GM12878 (cell line): ENCODE data around the gene CHAF1A. TPM values are rescaled to one million over a fixed set of nuclear protein-coding genes. Genes with fewer than 3 reads are reported as not detected.

Experiments used
- ATAC-seq: fragments of 200-7000 bp; cut with Tn5 transposase; 3 replicates; pipeline ENCODE4 v1.9.1; 2020; ENCODE audit warnings: mild to moderate bottlenecking, moderate library complexity
- BruUV-seq: library from RNA; stranded (reverse); fragments of 400-500 nt; replicated peaks from 2 replicates; lab custom pipeline; 2021; lab: Mats Ljungman, UMichigan
- CTCF ChIA-PET: fragments of 300-600 bp; sonication (Branson Sonifier 250); formaldehyde crosslinking; extraction: SDS; loops from one replicate; lab custom pipeline; 2021; ENCODE audit warnings: inconsistent platforms; lab: Yijun Ruan, JAX
- POLR2A ChIA-PET: fragments of 350-600 bp; formaldehyde crosslinking; extraction: SDS; loops from one replicate; lab custom pipeline; 2021; ENCODE audit warnings: inconsistent platforms; lab: Charles Lee
- RAD21 ChIA-PET: fragments of 300-600 bp; sonication (Branson Sonifier 250); formaldehyde crosslinking; loops from one replicate; lab custom pipeline; 2023; ENCODE audit warnings: antibody characterized with exemption; ENCODE audit not compliant: unreplicated experiment; lab: Charles Lee
- SMC1A ChIA-PET: fragments of 300-600 bp; sonication (Branson Sonifier 250); formaldehyde crosslinking; loops from one replicate; lab custom pipeline; 2023; ENCODE audit not compliant: unreplicated experiment, uncharacterized antibody; lab: Charles Lee
- DNase-seq: peaks from one replicate; pipeline ENCODE4 v3.0.0-alpha.2; 2011; ENCODE audit warnings: low read depth, low spot score
- FAIRE-seq: peaks from 3 replicates; lab custom pipeline; 2011; peaks lifted over from hg19 to GRCh38; lab: Jason Lieb, UNC
- H2AFZ ChIP-seq: 2 replicates; pipeline ENCODE4 v1.6.0; 2011; ENCODE audit warnings: low read depth, low read length, control low read depth; ENCODE audit not compliant: control insufficient read depth
- H3K27ac ChIP-seq: 2 replicates; pipeline ENCODE4 v1.5.1; 2011; ENCODE audit warnings: control low read depth; ENCODE audit not compliant: control insufficient read depth, insufficient read depth
- H3K27me3 ChIP-seq, 2 experiments: replicated peaks in 1 of 2; 2 replicates each; pipeline versions ENCODE4 v1.6.0 to v1.6.1; 2011; ENCODE audit warnings: low read length in 1 of 2; ENCODE audit not compliant: control insufficient read depth in 2 of 2, insufficient read depth in 2 of 2
- H3K36me3 ChIP-seq, 2 experiments: 2 replicates each; pipeline ENCODE4 v1.5.1; 2011; ENCODE audit warnings: low read length in 1 of 2; ENCODE audit not compliant: control insufficient read depth in 2 of 2, insufficient read depth in 2 of 2
- H3K4me1 ChIP-seq: 2 replicates; pipeline ENCODE4 v1.6.1; 2011; ENCODE audit warnings: mild to moderate bottlenecking, low read length, moderate library complexity, mixed read lengths; ENCODE audit not compliant: control insufficient read depth, insufficient read depth
- H3K4me2 ChIP-seq: 2 replicates; pipeline ENCODE4 v1.6.0; 2011; ENCODE audit warnings: control low read depth; ENCODE audit not compliant: control insufficient read depth, insufficient read depth
- H3K4me3 ChIP-seq: fragments of 200-600 bp; sonication (generic); 2 replicates; pipeline ENCODE4 v1.5.1; 2016
- H3K79me2 ChIP-seq: 2 replicates; pipeline ENCODE4 v1.6.0; 2011; ENCODE audit warnings: low read length; ENCODE audit not compliant: control insufficient read depth, insufficient read depth
- H3K9ac ChIP-seq: 2 replicates; pipeline ENCODE4 v1.8.0; 2011; ENCODE audit warnings: low read length, control low read depth, mixed read lengths; ENCODE audit not compliant: control insufficient read depth, insufficient read depth
- H3K9me3 ChIP-seq: replicated peaks from 3 replicates; pipeline ENCODE4 v1.5.1; 2011; ENCODE audit warnings: mild to moderate bottlenecking, low read length; ENCODE audit not compliant: control insufficient read depth, insufficient read depth
- H4K20me1 ChIP-seq: 2 replicates; pipeline ENCODE4 v1.6.0; 2011; ENCODE audit not compliant: control insufficient read depth, insufficient read depth
- ASH2L ChIP-seq: fragments of 300-600, 200-600 bp; sonication (generic); IDR thresholded peaks from 2 replicates; pipeline ENCODE4 v1.6.1; 2017; ENCODE audit warnings: low read depth, mild to moderate bottlenecking, borderline replicate concordance
- ATF3 ChIP-seq: IDR thresholded peaks from 2 replicates; pipeline ENCODE4 v1.6.1; 2011; ENCODE audit warnings: low read depth, mild to moderate bottlenecking, low read length, moderate library complexity, borderline replicate concordance; ENCODE audit errors: extremely low read depth
- ESRRA ChIP-seq: IDR thresholded peaks from 2 replicates; pipeline ENCODE4 v1.6.1; 2012; ENCODE audit warnings: mild to moderate bottlenecking, low read length, improper control_type of control experiment
- HDAC6 ChIP-seq: fragments of 200-600 bp; sonication (generic); IDR thresholded peaks from one replicate; pipeline ENCODE4 v1.8.0; 2017; ENCODE audit warnings: antibody characterized with exemption; ENCODE audit not compliant: unreplicated experiment
- IRF4 ChIP-seq: IDR thresholded peaks from 2 replicates; pipeline ENCODE4 v1.6.1; 2011; ENCODE audit warnings: low read depth, low read length
- NFYB ChIP-seq: IDR thresholded peaks from 2 replicates; pipeline ENCODE4 v1.6.1; 2011; ENCODE audit warnings: low read depth, mild to moderate bottlenecking, low read length, improper control_type of control experiment, moderate library complexity; ENCODE audit not compliant: insufficient read depth
- PKNOX1 ChIP-seq: fragments of 450-650 bp; IDR thresholded peaks from 2 replicates; pipeline ENCODE4 v1.6.1; 2016; ENCODE audit warnings: mild to moderate bottlenecking
- POLR2A ChIP-seq: IDR thresholded peaks from 2 replicates; pipeline ENCODE4 v1.6.1; 2011; ENCODE audit warnings: low read depth, mild to moderate bottlenecking, low read length
- RUNX3 ChIP-seq: IDR thresholded peaks from 2 replicates; pipeline ENCODE4 v1.6.1; 2012; ENCODE audit warnings: low read length, inconsistent platforms
- SIN3A ChIP-seq: IDR thresholded peaks from 2 replicates; pipeline ENCODE4 v1.6.1; 2012; ENCODE audit warnings: low read depth, low read length, improper control_type of control experiment
- SMAD1 ChIP-seq: fragments of 450-650 bp; IDR thresholded peaks from 2 replicates; pipeline ENCODE4 v1.6.1; 2018; ENCODE audit warnings: mild to moderate bottlenecking, low read depth; ENCODE audit not compliant: partially characterized antibody
- SMAD5 ChIP-seq: IDR thresholded peaks from 2 replicates; pipeline ENCODE4 v1.6.1; 2016; ENCODE audit warnings: antibody characterized with exemption, low read depth
- ZNF384 ChIP-seq: IDR thresholded peaks from 2 replicates; pipeline ENCODE4 v1.6.1; 2012; ENCODE audit warnings: low read depth, mild to moderate bottlenecking, low read length, improper control_type of control experiment, borderline replicate concordance
- WGBS: methylation state at CpG from one replicate; pipeline ENCODE4 v1.1.6; 2016; ENCODE audit warnings: low lambda C conversion rate; ENCODE audit not compliant: insufficient replicate concordance, insufficient coverage; ENCODE audit errors: missing lambda C conversion rate; 5-methylcytosine and 5-hydroxymethylcytosine counted together
- in situ Hi-C: fragments of 300-500 bp; cut with MboI; formaldehyde crosslinking; loops from 9 replicates; pipeline ENCODE4 v1.14.3; 2018; ENCODE audit warnings: mixed read lengths
- intact Hi-C: fragments of 100-400 bp; cut with micrococcal nuclease; formaldehyde crosslinking; loops from one replicate; pipeline ENCODE4 v1.14.2; 2022; ENCODE audit not compliant: unreplicated experiment
- polyA plus RNA-seq, 11 experiments: library from polyadenylated mRNA; depleted of rRNA in 4 of 11; unstranded in 6 of 11; stranded (reverse) in 5 of 11; fragments of >200 nt; fragmentation: Nextera tagmentation in 4 of 11; fragmentation: Illumina TruSeq in 1 of 11; extraction: Ambion mirVana in 4 of 11; extraction: Trizol in 1 of 11; gene quantifications; 1 replicate in 1 of 11; 2 replicates in 10 of 11; pipeline versions ENCODE4 v1.2.1 to v1.2.3, GENCODE V29; 2011 to 2016; ENCODE audit warnings: inconsistent platforms in 2 of 11, missing spikeins in 2 of 11, low read depth in 1 of 11
- total RNA-seq, 4 experiments: library from RNA; depleted of rRNA in 3 of 4; stranded (reverse); fragments of >200 nt in 3 of 4; fragmentation: Illumina TruSeq in 1 of 4; extraction: Trizol in 1 of 4; gene quantifications; 2 replicates each; pipeline versions ENCODE4 v1.2.1 to v1.2.3, GENCODE V29; 2013 to 2021

Gene CHAF1A
- total and polyA plus RNA-seq, 10 of the 15 experiments (the other 5 are each of a cell fraction or from before 2014, with no cell fraction given), result 1.3 to 69.1 (median 34.2) TPM

- TF ChIP-seq ASH2L (no peak), NFYB (no peak), HDAC6 (no peak), RUNX3 (peak; percentile 15; the same call in 1 of the 2 replicates)
Measured at GRCh38 chr19:4430760-4431159, 28.3 kb downstream of the CHAF1A start (continued).

- H3K9me3 ChIP-seq, result no peaks in the 10 kb centered on the region
- WGBS, result 46% methylated on average over 9 of the region's 9 CpGs
- no peaks in the 10 kb centered on the region for H4K20me1 ChIP-seq
- no peak overlapping the region for H3K4me2 ChIP-seq
- TF ChIP-seq PKNOX1 (0 out of 2 replicates have a peak, but pooled peaks have one; percentile 6), ESRRA (no peak), ZNF384 (no peak), SIN3A (no peak), SMAD1 (no peak), SMAD5 (no peak), ATF3 (no peak), HDAC6 (no peak), IRF4 (no peak), POLR2A (peak; percentile 12; the same call in 1 of the 2 replicates)
- H3K9ac ChIP-seq, result no peak overlapping the region
- ChIA-PET SMC1A (no interaction called here), RAD21 (no interaction called here), CTCF (no interaction called here), POLR2A (no interaction called here)
- intact Hi-C loops, result no loop called here
- H3K4me3 ChIP-seq, result no peak overlapping the region
- in situ Hi-C loops, result no loop called here
- H3K36me3 ChIP-seq, result peaks cover 22 to 37% of the 10 kb centered on the region in 2 experiments
- peaks cover 21% of the 10 kb centered on the region for H3K4me1 ChIP-seq
- DNase-seq, result no peak
- H2AFZ ChIP-seq, result peak overlapping the region; percentile 61
- H3K27me3 ChIP-seq, result no peaks in the 10 kb centered on the region
- BruUV-seq, result no TSS peak
- no peak for ATAC-seq
- peak overlapping the region; percentile 74 for H3K27ac ChIP-seq
- FAIRE-seq, result no peak
- no peaks in the 10 kb centered on the region for H3K79me2 ChIP-seq
Measured at GRCh38 chr19:4431296-4431695, 28.9 kb downstream of the CHAF1A start.
